ENCODE measurements around the gene PPP2R5E.

The PPP2R5E gene

DNA sequence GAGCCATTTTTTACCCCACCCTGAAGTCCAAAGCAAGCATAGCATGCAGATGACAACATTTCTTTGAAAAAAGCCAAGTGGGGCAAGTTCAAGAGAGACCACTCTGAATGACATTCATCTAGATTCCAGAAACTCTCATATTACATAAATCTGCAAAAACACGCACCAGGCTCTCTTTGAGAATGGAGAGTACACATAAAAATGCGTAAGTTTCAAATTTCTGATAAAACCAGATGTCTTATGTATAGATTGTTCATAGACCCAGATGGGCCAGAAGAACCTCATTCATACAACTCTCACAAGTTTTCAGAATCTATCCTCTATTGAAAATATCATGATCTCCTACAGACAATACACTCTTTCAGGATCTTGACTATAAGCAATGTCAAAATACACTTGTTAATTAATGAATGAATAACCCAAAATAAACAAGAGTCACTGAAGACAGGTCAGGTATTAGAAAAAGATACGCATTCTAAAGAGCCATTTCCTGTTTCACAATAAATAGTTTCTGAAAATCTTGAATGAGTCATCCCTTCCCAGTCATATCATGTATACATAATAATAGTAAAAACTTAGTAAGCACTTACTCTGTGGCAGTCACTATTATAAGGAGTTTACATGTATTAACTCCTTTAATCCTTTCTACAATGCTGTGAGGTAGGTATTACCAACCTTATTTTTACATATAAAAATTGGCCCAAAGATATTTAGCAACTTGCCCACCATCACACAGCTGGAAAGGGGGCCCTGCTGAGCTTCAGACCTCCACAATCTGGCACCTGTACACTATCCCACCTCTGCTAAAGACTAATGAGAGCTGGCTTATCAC lies 72.0 kb downstream of the PPP2R5E start:
- DNase-seq (ENCODE audit: low read depth): no peak

DNA sequence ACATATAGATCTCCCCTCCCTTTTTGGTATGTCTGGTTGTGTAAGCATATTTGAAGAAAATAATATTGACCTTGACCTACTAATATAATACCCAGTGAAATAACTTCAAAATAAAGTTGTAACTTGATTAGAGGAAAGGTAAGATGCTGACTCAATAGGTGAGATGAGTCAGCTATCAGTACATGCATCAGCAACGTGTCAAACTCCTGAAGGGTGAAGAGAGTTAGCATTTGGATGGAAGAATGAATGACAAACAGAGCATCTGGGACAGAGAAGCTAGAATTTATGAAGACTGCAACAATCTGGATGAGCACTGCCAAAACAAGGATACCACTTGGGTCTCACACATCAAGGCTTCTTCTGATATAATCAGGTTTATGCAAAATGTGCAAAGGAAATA lies 74.9 kb downstream of the PPP2R5E start:
- no peak for DNase-seq (ENCODE audit: low read depth)

DNA sequence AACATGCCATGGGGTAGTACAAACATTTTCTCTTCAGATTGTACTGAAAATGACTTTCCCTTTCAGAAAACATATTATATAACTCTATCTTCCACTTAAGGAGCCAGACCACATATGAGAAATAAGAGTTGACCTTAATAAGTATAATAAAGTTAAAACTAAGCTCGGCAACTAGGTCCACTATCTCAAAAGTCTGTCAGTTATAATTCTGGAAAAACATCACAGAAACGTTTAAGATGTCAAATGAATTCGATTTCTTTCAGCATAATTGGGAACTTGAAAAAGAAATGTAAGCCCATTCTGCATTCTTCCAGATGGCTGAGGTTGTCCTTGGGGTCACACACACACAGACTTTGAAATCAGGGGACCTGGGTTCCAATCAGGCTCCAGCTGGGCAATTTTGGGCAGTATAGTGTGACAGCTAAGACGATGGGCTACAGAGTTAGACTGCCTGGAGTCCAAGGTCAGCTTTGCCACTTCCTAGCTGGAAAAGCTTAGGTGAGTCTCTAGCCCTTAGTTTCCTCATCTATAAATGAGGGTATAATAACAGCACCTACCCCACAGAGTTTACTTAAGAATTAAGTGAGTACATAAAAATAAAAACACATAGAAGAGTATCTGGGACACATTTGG lies 75.6 kb downstream of the PPP2R5E start:
- no peak for DNase-seq (ENCODE audit: low read depth)

DNA sequence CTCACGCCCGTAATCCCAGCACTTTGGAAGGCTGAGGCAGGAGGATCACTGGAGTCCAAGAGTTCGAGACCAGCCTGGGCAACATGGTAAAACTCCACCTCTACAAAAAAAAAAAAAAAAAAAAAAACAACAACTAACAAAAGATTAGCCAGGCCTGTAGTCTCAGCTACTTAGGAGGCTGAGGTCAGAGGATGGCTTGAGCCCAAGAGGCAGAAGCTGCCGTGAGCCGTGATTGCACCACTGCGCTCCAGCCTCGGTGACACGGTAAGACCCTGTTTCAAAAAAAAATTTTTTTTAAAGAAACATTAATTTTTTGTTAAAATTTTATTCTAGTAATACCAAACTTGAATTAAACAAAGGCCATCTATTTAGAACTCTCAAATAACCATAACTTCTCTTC lies 77.8 kb downstream of the PPP2R5E start:
- DNase-seq (ENCODE audit: low read depth): no peak

DNA sequence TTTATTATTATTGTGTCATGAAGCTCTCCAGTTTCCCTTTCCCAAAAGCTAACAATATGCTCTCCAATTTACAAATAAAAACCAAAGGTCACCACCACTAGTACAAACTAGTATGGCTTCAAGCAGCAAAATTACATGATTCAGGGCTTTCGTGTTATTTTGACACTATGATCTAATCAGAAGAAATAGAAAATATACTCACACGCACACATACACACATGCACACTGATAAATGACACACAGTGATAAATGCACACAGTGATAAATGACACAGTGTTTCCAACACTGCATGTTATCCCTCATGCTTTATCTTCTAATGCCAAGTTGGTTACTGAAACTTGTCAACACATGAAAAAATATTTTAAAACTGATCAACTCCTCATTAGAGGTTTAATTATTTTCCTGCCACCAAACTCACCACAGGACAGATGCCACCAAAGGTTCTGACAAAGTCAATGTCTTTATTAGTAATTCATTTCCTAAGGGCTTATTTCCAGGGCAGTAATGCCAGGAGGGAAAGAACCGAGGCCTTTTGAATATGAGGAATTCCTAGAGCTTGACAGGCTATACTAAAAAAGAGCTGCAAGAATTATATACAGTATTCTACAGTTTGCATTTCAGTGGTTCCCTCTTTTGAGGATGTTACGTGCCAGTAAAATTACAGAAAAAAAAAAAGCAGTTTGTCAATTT lies 82.4 kb downstream of the PPP2R5E start:
- DNase-seq (ENCODE audit: low read depth): no peak

DNA sequence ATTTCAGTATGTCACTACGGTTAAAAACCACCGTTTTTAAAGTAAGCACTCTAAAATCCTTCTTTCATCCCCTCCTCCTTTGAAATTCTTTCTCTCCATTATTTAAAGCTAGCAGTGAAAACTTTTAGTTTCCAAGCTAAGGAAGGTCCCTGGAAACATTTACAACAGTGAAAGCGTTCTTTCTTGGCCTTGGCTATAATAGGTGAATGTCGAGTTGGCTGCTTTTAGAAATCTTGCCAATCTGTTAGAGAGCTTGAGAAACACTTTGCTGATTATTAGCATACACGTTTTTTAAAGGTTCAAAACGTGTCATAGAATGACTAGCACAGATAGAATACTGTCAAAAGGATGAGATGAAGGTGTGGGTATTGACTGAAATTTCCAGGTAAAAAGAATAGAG lies 83.4 kb downstream of the PPP2R5E start:
- no peak for DNase-seq (ENCODE audit: low read depth)

DNA sequence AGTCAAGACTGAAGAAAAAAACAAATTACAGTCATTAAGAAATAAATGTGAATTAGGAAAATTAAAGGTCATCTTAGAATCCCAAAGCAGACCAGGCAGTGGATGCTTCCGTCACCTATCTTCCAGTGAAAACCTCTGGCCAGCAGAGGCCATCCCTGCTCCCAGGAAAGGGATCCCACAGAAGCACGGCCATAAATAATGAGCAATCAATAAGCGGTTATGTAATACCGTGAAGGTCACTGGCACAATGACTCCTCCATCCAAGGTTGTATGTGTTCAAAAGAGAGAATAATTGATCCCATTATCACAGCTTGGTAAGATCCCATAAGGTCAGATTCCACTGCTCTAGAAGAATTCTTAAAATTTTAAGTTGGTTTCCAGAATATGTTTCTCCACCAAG lies 85.7 kb downstream of the PPP2R5E start:
- no peak for DNase-seq (ENCODE audit: low read depth)

DNA sequence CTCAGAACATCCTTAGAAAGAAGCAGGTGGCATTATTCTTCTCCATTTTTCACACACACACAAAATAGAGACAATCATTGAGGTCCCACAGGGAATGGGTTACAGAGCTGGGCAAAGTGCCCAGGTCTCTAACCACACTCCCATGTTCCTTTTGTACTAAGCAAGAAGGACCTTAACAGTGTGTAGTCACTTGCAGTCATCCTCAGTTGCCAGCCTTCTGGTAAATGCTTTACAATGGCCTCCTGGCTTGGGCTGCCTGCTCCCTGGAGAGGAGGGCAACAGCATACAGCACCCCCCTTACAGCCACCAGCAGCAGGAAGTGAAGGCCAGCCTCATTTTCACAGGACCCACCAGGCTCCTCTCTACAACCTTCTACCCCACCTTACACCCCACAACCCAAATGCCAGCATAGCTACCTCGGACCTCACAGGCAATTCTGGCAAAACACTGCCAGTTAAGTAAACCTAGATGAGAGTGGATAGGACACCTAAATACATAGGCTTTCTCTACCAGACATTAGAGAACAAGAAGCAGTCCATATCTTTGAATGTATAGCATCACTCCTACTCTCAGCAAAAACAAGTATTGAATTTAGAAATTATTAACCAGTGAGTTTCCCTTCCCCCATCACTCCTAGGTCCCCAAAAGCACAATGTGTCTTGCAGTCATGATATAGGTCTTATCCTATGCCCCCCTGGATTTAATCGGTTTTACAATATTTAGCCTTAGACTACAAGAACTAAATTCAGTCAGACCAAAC lies 88.1 kb downstream of the PPP2R5E start:
- DNase-seq (ENCODE audit: low read depth): peak; percentile 17

DNA sequence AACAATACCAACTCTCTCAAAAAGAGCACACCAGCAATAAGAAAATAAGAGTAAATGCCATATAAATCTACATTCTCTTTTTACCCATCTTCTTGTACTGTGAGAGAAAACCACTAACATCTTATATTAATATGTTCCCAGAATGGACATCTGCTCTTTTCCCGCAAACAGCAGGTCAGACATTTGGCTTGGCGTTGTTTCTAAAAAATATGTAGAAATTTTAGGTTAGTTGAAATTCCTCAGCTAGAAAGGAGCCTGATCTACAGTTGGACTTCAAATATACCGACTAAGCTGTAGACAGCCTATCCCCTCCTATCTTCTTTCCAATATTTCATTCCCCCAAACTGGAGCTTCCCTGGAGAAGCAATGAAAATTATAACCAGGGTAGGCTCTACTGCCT lies 88.7 kb downstream of the PPP2R5E start:
- no peak for DNase-seq (ENCODE audit: low read depth)

DNA sequence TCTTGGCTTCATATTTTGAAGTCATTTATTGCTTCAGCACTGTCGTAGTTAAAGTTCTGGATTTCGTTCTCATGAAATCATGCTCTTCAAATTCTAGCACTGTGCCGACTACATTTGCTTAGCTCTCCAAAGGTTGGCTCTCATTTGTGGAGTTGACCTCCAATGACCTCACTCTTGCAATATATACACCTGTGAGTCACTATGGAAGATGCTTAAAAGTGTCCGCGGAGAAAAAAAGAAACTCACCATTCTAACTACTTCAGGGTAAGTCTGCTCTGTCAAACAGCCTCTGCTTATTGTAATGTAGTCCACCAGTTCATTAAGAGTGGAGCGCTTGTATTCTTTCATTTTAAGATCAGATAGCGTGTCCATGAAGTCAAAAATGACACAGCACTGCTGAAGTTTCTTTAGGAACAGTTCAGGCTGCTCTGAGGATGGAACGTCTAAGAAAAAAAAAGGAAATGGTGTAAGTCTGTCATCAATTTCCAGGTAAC lies 89.7 kb downstream of the PPP2R5E start:
- DNase-seq (ENCODE audit: low read depth): no peak

DNA sequence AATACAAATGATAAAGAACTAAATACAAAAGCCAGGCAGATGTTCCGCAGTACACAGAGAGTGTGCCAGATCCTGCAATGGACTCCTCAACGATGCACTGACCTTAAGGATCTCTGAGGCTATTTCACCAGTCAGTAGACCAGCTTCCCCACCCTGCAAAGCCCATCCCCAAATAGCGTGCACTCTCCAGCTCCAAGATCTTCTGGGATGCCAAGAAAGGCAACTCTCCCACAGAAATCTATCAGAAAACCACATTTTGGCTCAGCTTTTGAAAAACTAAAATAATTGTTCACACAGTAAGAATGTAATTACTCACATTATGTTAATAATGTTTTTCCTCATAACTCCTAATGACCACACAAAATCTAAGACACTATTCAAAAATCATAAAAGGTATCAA lies 90.4 kb downstream of the PPP2R5E start:
- DNase-seq (ENCODE audit: low read depth): no peak

DNA sequence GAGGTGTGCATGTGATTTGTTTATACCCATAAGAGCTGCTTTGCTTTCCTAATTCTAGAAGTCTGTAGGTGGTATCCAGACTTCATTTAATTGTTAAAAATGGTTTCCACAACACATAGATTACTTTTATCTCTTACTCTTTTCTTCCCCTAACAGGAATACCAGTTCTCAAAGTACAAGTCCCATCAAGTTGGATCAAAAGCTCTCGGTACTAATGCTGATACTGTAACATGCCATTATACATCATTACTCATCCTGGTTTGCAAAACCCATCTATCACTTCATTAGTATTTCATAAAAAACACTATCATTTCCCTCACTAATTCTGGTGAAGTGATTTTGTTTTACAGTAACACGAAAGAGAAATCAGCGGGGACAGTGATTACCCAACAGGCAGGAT lies 94.3 kb downstream of the PPP2R5E start:
- DNase-seq (ENCODE audit: low read depth): no peak

DNA sequence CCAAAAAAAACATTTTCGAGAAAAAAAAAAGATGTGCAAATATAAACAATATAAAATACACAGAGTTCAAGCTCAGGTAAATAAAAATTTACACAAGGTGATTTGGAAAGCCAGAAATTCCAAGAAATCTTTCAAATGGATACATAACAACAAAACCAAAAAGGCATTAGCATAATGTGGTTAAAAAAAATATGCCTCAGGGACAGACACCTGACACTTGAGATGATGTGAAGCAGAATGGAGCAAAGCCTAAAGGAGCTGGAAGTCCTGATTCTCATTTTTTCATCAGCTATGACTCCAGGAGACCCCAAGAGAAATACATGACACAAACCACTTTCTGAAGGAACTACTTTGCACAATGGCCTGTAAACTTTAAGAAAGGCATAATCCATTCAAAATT lies 98.6 kb downstream of the PPP2R5E start:
- DNase-seq (ENCODE audit: low read depth): no peak

DNA sequence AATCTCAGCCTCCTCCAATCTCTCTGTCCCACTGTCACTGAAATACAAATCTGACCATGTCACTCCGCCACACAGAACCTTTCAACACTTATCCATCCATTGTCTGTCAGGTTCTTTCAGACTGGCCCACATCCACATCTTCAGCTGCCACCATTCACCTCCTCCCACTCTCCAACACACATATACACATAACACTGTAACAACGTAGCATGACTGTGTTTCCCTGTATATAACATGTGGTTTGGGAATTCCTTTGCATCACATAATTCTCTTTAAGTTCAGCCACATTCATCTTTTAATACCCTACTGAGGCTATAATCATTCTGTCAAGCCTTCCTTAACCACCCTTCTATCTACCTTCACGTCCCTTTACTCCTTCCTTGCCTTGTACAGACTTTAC lies 99.2 kb downstream of the PPP2R5E start:
- DNase-seq (ENCODE audit: low read depth): no peak

DNA sequence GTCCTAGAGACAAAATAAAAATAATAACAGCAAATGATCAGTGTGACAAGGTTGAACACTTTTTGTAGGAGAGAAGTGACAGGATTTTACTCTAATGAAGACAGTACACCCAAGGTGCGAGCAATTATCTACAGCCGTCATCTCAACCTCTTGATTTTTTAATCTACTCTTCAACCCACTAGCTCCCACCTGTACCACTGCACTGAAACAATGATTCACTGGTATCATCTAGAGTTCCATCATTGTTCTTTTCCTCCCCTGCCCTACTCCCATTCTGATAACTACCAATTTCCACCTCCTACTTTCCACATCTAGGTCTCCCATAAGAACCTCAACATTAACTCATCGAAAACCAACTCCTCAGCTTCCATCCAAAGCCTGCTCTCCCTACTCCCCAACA lies 99.8 kb downstream of the PPP2R5E start:
- DNase-seq (ENCODE audit: low read depth): no peak

DNA sequence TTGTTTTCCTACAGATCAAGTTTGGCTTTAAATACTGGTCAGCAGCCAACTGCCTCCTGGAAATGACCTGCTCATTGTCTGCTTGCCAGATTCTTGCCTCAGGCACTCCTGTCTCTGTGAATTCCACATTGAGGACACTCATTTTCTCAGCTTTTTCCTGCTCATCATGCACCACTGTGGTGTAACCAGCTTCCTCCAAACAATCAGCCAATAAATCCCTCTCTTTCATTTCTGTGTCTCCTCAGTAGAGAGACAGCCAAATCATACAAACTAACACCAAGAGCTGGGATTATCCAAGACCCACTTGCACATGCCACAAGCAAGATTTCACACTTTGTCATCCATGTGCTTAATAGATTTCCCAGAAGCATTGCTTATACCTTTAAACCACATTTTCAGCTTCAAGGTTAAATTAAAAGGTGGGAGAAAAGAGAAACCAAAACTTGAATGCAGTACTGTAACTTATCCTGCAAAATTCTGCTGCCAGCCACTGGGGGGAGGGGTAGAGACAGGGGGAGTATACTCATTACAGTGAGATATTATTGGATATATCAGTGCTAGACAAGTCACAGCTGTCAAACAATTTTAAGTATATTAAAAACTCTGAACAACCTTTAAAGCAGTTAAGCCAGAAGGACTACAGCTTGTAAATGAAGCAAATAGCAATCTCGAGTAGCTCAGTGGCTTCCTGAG lies 105.0 kb downstream of the PPP2R5E start:
- peak; percentile 80 for DNase-seq (ENCODE audit: low read depth)

DNA sequence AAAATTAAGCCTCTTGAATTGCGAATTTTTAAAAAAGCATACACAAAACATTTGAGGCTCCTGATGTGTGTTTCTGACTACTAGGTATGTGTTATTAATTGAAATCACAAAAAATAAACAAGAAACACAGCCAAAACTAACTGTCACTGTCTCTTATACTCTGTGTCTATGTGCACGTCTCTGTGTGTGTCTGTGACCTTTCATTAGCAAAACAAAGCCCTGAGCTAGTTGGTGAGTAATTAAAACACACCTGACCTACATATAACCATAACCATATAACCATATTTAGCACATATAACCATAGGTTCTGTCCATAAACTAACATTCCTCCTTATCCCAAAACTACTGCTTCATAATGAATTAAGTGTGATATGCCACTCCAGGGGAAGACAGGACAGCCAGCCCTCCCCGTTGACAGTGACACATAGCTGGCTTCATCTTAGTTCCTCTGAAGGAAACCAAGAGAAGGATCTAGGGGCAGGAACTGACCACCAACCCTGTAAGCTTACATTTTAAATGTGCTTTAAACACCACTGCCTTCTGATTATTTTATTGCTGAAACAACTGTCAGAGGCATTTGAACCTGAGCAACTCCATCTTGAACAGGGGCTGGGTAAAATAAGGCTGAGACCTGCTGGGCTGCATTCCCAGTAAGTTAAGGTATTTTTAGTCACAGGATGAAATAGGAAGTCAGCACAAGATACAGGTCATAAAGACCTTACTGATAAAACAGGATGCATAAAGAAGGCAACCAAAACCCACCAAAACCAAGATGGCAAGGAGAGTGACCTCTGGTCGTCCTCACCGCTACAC lies 106.7 kb downstream of the PPP2R5E start:
- no peak for DNase-seq (ENCODE audit: low read depth)

DNA sequence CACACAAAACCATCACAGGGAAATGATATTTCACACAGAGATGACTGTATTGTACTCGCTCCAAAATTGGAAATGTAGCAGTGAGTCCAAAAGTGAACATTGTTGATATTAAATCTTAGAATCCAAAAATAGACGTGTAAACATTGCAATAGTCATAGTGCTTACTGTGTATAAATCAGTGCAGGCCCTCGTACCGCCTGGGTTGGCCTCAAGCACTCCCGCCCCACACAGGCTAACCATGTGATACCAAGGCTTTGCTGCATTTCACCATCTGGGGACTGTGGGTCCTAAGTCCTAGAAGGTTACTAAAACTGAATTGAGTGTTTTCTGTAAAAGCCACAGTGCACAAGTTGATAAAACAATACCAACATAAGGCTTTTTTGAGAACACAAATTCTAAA lies 107.3 kb downstream of the PPP2R5E start:
- peak; percentile 83 for DNase-seq (ENCODE audit: low read depth)

DNA sequence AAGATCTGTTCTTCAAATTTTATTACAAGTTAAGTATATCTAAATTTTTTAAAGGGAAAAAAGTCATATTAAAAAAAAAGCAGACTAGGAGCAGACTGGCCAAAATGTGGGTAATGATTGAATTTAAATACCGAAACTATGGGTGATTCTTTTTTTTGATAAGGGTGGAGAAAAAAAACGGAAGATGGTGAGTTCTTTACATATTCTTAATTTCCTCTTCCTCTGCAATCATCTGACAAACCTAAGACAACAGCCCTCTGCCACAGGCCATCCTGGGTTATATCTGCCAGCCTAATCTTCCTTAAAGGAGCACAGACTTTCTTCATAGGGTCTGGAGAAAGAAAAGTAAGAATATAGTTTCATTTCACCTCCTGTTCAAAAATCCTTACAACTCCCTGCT lies 108.0 kb downstream of the PPP2R5E start:
- DNase-seq (ENCODE audit: low read depth): no peak

DNA sequence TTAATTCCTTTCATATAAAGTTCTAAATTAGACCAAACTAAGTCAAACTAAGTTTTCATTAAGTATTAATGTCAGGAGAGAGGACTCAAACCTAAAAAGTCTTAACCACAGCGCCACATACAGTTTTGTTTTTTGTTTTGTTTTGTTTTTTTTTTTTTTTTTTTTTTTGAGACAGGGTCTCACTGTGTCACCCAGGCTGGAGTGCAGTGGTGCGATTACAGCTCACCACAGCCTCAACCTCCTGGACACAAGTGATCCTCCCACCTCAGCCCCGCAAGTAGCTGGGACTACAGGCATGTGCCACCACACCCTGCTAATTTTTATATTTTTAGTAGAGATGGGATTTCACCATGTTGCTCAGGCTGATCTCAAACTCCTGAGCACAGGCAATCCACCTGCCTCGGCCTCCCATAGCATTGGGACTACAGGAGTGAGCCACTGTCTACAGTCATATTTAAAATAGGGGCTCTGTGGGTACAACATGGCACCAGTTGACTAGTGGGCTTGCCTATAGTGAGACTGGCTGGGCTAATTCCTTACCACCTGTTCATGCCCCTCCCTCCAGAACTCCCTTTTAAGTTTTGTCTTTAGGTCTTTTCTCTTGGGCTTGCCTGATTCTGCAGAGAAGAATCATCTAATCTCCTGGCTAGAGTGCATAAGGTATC lies 110.2 kb downstream of the PPP2R5E start:
- DNase-seq (ENCODE audit: low read depth): no peak
